Thymus (tissue), 11 donors: ENCODE measurements around the gene DNAJC5G. TPM values are rescaled to one million over a fixed set of nuclear protein-coding genes. Genes with fewer than 3 reads are reported as not detected.
"Not testable (repeated sequence)": the region's sequence is repeated elsewhere in the genome, so short reads cannot be mapped to it uniquely, and the experiment has no call there.

Experiments
- DNase-seq, 9 donors: peaks; one replicate each; pipeline ENCODE4 v3.0.0-alpha.2; 2013; ENCODE audit warnings: low spot score in 9 of 9, low read depth in 6 of 9, missing footprints in 1 of 9
- H3K27ac ChIP-seq, 2 donors: one replicate each; pipeline ENCODE4 v1.5.1; 2013; ENCODE audit warnings: control low read depth in 1 of 2, low read depth in 1 of 2, low read length in 1 of 2, mild to moderate bottlenecking in 1 of 2, moderate library complexity in 1 of 2
- H3K27me3 ChIP-seq, 2 donors: one replicate each; pipeline ENCODE4 v1.5.1; 2013; ENCODE audit warnings: low read length in 1 of 2; ENCODE audit not compliant: control insufficient read depth in 2 of 2, insufficient read depth in 1 of 2
- H3K36me3 ChIP-seq, 2 donors: one replicate each; pipeline ENCODE4 v1.5.1; 2013; ENCODE audit warnings: low read length in 1 of 2, mild to moderate bottlenecking in 1 of 2, moderate library complexity in 1 of 2; ENCODE audit not compliant: control insufficient read depth in 2 of 2, insufficient read depth in 2 of 2
- H3K4me1 ChIP-seq, 2 donors: one replicate each; pipeline ENCODE4 v1.5.1; 2013; ENCODE audit warnings: low read length in 2 of 2; ENCODE audit not compliant: control insufficient read depth in 2 of 2, insufficient read depth in 2 of 2
- H3K4me3 ChIP-seq, 2 donors: one replicate each; pipeline ENCODE4 v1.5.1; 2013; ENCODE audit warnings: low read length in 2 of 2, control low read depth in 1 of 2, mild to moderate bottlenecking in 1 of 2
- H3K9me3 ChIP-seq, 2 donors: one replicate each; pipeline ENCODE4 v1.5.1; 2013; ENCODE audit warnings: low read length in 1 of 2, mild to moderate bottlenecking in 1 of 2; ENCODE audit not compliant: control insufficient read depth in 2 of 2, insufficient read depth in 1 of 2
- WGBS: extraction: QIAGEN DNeasy Blood & Tissue Kit; methylation state at CpG from one replicate; pipeline ENCODE4 v1.1.7; 2013; 5-methylcytosine and 5-hydroxymethylcytosine counted together
- polyA plus RNA-seq: library from polyadenylated mRNA; stranded (reverse); fragments of 200-250 nt; gene quantifications from one replicate; pipeline ENCODE4 v1.2.3, GENCODE V29; 2013
- total RNA-seq: library from RNA; stranded (reverse); fragments of 120-200 nt; gene quantifications from one replicate; pipeline ENCODE4 v1.2.4, GENCODE V29; 2013
- donor health status: healthy.

DNAJC5G gene
- total and polyA plus RNA-seq, 2 donors, result 0.02 TPM; not detected in 1

GRCh38 chr2:27308359-27308881 lies 33.2 kb downstream of the DNAJC5G start, which contains the start of gene UCN:
UCN (minus strand) TSS chr2:27308445; CDS start chr2:27307895, 550 bp downstream.
- Histone ChIP-seq H3K9me3 (peaks cover 0 to 6% of the 10 kb centered on the region in 2 donors), H3K36me3 (peaks cover 5 to 9% of the 10 kb centered on the region in 2 donors), H3K27ac (no peak within 1 kb of the TSS), H3K4me1 (peaks cover 4 to 7% of the 10 kb centered on the region in 2 donors), H3K4me3 (no peak within 1 kb of the TSS), H3K27me3 (peaks cover 37 to 52% of the 10 kb centered on the region in 2 donors)
- WGBS, result 93% methylated on average over 25 of the region's 25 CpGs
- no peak for DNase-seq

- DNase-seq, result no peak
- peaks cover 0 to 6% of the 10 kb centered on the region in 2 donors for H3K9me3 ChIP-seq
- H3K27ac ChIP-seq, result no peak overlapping the region
Measured at GRCh38 chr2:27309651-27310050, 34.4 kb downstream of the DNAJC5G start.

DNA sequence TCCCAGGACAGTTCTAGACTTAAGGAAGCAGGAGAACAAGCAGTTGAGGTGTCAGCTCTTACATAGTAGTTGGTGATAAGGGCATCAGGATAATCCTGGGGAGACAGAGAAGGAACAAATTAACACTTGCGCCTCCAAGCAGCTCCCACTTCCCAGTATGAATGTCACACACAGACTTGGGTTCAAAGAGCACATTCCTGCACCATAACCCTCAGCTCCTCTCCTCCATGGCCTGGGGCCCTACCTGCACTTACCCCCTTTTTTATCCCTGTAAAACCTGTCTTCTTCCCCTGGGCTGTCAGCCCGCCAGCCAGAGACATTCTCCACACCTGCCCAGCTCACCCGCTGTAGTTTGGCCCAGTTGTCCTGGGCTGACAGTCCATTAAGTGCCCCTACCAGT lies 36.9 kb downstream of the DNAJC5G start:
- Histone ChIP-seq H3K27ac (no peak overlapping the region), H3K36me3 (peaks cover 10 to 14% of the 10 kb centered on the region in 2 donors)

More at GRCh38 chr2:27309651-27310050, 34.4 kb downstream of the DNAJC5G start:
- H3K27me3 ChIP-seq, result peaks cover 37 to 46% of the 10 kb centered on the region in 2 donors
- WGBS, result 97% methylated on average over 6 of the region's 6 CpGs
- H3K4me1 ChIP-seq, result peaks cover 4 to 7% of the 10 kb centered on the region in 2 donors
- no peak overlapping the region for H3K4me3 ChIP-seq
- H3K36me3 ChIP-seq, result peaks cover 5 to 9% of the 10 kb centered on the region in 2 donors

GRCh38 chr2:27313882-27314645 lies 38.8 kb downstream of the DNAJC5G start:
- Histone ChIP-seq H3K36me3 (peaks cover 8 to 10% of the 10 kb centered on the region in 2 donors), H3K9me3 (no peaks in the 10 kb centered on the region), H3K27ac (no peak overlapping the region), H3K27me3 (peaks cover 0 to 2% of the 10 kb centered on the region in 2 donors), H3K4me3 (no peak overlapping the region), H3K4me1 (no peaks in the 10 kb centered on the region)
- no peak for DNase-seq
- 92% methylated on average over 8 of the region's 8 CpGs for WGBS

More for the DNA sequence above, 36.9 kb downstream of the DNAJC5G start:
- Histone ChIP-seq H3K27me3 (peaks cover 14 to 21% of the 10 kb centered on the region in 2 donors), H3K4me1 (peaks cover 0 to 2% of the 10 kb centered on the region in 2 donors), H3K9me3 (no peaks in the 10 kb centered on the region), H3K4me3 (no peak overlapping the region)
- no peak for DNase-seq
- 98% methylated on average over 3 of the region's 3 CpGs for WGBS

DNA sequence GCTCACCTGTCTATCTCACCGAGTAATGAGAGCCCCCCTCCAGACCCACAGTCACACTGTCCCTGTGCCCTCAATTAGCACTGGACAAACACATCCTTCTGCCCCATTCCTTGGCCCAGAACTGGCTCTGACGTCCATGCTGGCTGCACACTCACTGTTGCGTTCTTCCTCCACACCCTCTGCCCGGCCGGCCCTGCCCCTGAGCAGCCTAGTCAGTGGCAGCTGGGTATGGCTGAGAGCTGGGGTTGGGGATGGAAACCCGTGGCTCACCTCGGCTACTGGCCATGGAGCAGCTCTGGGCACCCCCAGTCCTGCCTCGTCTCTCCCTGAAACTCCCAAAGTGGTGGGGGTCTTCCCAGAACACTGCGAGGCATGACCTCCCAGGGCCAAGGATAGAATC lies 39.5 kb downstream of the DNAJC5G start:
- Histone ChIP-seq H3K9me3 (no peaks in the 10 kb centered on the region), H3K27me3 (no peaks in the 10 kb centered on the region), H3K4me3 (no peak overlapping the region), H3K36me3 (peaks cover 6 to 10% of the 10 kb centered on the region in 2 donors), H3K27ac (no peak overlapping the region), H3K4me1 (no peaks in the 10 kb centered on the region)
- WGBS, result 97% methylated on average over 9 of the region's 9 CpGs
- no peak for DNase-seq

DNA sequence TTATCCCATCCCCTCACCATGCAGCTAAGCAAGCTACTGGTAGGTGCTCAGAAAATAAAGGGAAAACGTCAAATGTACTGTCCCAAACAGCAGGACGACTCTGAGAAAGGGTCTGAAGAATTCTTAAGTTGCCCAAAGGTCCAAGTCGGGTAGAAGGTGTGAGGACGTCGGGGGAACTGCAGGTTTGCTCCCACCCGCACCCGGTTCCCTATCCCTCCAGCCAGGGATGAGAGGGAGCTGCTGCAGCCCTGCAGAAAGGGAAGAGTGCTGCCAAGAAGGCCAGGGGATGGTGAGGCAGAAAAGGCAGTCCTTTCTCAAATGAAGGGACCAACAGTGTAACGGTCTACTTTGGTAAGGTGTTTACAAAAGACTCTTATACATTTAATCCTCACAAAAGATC lies 39.9 kb downstream of the DNAJC5G start:
- H3K4me1 ChIP-seq, result no peaks in the 10 kb centered on the region
- DNase-seq, result no peak
- peaks cover 5 to 10% of the 10 kb centered on the region in 2 donors for H3K36me3 ChIP-seq
- no peaks in the 10 kb centered on the region for H3K27me3 ChIP-seq
- H3K27ac ChIP-seq, result no peak overlapping the region
- H3K9me3 ChIP-seq, result no peaks in the 10 kb centered on the region
- no peak overlapping the region for H3K4me3 ChIP-seq
- WGBS, result 94% methylated on average over 8 of the region's 8 CpGs

DNA sequence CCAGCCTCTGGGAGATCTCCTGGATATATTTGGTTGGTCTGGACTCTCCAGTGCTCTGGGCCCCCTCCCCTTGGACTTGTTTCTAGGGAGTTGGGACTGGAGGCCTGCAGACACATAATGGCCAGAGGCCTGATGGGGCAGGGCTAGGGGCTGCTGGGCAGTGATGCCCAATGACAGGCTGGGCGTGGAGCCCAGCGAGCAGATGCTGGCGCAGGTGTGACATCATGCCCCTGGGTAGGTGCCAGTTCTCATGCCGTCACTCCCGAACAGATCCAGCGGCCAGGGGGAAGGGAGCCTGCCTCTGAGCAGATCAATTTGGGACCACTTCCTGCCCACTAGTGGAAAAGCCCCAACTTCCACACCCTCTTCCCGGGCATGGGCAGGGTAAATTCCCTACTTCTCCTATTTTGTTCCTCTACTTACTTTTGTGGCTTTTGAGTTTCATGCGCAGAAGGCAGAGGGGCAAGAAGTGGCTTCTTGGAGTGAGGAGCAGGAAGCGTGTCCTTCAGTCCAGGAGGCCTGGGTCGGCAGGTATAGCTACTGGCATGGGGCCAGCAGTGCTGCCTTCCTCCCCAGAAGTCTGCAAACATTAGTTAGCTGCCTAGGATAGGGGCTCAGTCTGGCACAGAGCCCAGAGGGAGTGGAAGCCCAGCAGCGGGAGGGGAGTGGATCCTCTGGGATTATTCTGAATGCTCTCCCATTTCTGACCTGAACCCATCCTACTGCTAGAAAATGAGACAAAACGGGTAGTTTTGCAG lies 41.6 kb downstream of the DNAJC5G start:
- Histone ChIP-seq H3K4me3 (no peak overlapping the region), H3K27ac (no peak overlapping the region), H3K4me1 (no peaks in the 10 kb centered on the region), H3K36me3 (peaks cover 5 to 8% of the 10 kb centered on the region in 2 donors), H3K27me3 (no peaks in the 10 kb centered on the region), H3K9me3 (no peaks in the 10 kb centered on the region)
- 94% methylated on average over 12 of the region's 12 CpGs for WGBS
- DNase-seq, result no peak

DNA sequence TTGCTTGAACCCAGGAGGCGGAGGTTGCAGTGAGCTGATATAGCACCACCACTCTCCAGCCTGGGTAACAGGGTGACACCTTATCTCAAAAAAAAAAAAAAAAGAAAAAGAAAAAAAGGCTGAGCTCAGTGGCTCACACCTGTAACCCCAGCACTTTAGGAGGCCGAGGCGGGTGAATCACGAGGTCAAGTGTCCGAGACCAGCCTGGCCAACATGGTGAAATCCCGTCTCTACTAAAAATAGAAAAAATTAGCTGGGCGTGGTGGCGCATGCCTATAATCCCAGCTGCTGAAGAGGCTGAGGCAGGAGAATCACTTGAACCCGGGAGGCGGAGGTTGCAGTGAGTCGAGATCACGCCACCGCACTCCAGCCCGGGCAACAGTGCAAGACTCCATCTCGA lies 44.6 kb downstream of the DNAJC5G start:
- WGBS, result 99% methylated on average over 15 of the region's 15 CpGs
- DNase-seq, H3K27me3 ChIP-seq, H3K27ac ChIP-seq, H3K36me3 ChIP-seq, H3K9me3 ChIP-seq, H3K4me3 ChIP-seq: not testable (repeated sequence)
- peaks cover 14% of the 10 kb centered on the region in 2 donors for H3K4me1 ChIP-seq
